IPS-NIHi7 (cell line): ENCODE results near the gene LTB4R2.
A peak's percentile ranks its signal among the peaks of the same experiment; 100 is the strongest.

ENCODE experiments used
- DNase-seq: peaks from one replicate; pipeline ENCODE4 v3.0.0; 2012; ENCODE audit warnings: mixed read lengths; ENCODE audit errors: extremely low spot score

LTB4R2 gene

GRCh38 chr14:24309538-24310264 lies at the start of gene LTB4R2:
Gene LTB4R2, plus strand, starts transcription at chr14:24310140. Its CDS starts 525 bp downstream, at chr14:24310665.
- DNase-seq = no peak

GRCh38 chr14:24260780-24261157 lies 49.2 kb upstream of the LTB4R2 start:
- DNase-seq = no peak

- DNase-seq = no peak
These were observed 48.5 kb upstream of the LTB4R2 start for GRCh38 chr14:24261256-24261968.

- no peak for DNase-seq
These were observed 48.0 kb upstream of the LTB4R2 start for GRCh38 chr14:24261969-24262327.

- DNase-seq = peak; percentile 46
These were observed 46.9 kb upstream of the LTB4R2 start, which contains the start of gene TGM1 for GRCh38 chr14:24262821-24263733. Gene TGM1, minus strand, starts transcription at chr14:24263177. Its CDS starts 825 bp downstream, at chr14:24262352.

GRCh38 chr14:24263848-24264247 lies 46.1 kb upstream of the LTB4R2 start:
- DNase-seq = no peak

- no peak for DNase-seq
These were observed 45.6 kb upstream of the LTB4R2 start for GRCh38 chr14:24264298-24264697.

- DNase-seq = no peak
These were observed 43.3 kb upstream of the LTB4R2 start for GRCh38 chr14:24266344-24267244.

- no peak for DNase-seq
These were observed 42.4 kb upstream of the LTB4R2 start for GRCh38 chr14:24267516-24267915.

GRCh38 chr14:24268225-24268624 lies 41.7 kb upstream of the LTB4R2 start:
- DNase-seq = no peak

- no peak for DNase-seq
These were observed 40.6 kb upstream of the LTB4R2 start for GRCh38 chr14:24269368-24269767.

GRCh38 chr14:24269910-24270536 lies 39.9 kb upstream of the LTB4R2 start:
- no peak for DNase-seq

- no peak for DNase-seq
These were observed 39.3 kb upstream of the LTB4R2 start for GRCh38 chr14:24270537-24271133.

GRCh38 chr14:24271134-24271833 lies 38.7 kb upstream of the LTB4R2 start, which contains the start of gene RABGGTA:
Gene RABGGTA, minus strand, starts transcription at chr14:24271597. Its CDS starts 482 bp downstream, at chr14:24271115.
- peak; percentile 99 for DNase-seq

GRCh38 chr14:24271834-24272263 lies 38.1 kb upstream of the LTB4R2 start:
- DNase-seq = no peak

GRCh38 chr14:24272467-24272866 lies 37.5 kb upstream of the LTB4R2 start:
- DNase-seq = no peak

- DNase-seq = no peak
These were observed 36.4 kb upstream of the LTB4R2 start for GRCh38 chr14:24273422-24273998.

- DNase-seq = no peak
These were observed 35.8 kb upstream of the LTB4R2 start for GRCh38 chr14:24274101-24274543.

GRCh38 chr14:24277071-24277470 lies 32.9 kb upstream of the LTB4R2 start:
- no peak for DNase-seq
